Lower leg skin (tissue), 3 donors: ENCODE measurements around the gene AMBP.

ENCODE experiments used
- CTCF ChIP-seq, 3 donors: fragments of 450-650 bp; IDR thresholded peaks; one replicate each; pipeline ENCODE4 v1.5.1; 2016; ENCODE audit warnings: antibody characterized with exemption in 3 of 3, mild to moderate bottlenecking in 3 of 3, moderate library complexity in 2 of 3
- POLR2A ChIP-seq, 2 donors: fragments of 450-650 bp; IDR thresholded peaks; one replicate each; pipeline ENCODE4 v1.6.1; 2016 to 2017; ENCODE audit warnings: antibody characterized with exemption in 2 of 2, mild to moderate bottlenecking in 1 of 2, moderate library complexity in 1 of 2

DNA sequence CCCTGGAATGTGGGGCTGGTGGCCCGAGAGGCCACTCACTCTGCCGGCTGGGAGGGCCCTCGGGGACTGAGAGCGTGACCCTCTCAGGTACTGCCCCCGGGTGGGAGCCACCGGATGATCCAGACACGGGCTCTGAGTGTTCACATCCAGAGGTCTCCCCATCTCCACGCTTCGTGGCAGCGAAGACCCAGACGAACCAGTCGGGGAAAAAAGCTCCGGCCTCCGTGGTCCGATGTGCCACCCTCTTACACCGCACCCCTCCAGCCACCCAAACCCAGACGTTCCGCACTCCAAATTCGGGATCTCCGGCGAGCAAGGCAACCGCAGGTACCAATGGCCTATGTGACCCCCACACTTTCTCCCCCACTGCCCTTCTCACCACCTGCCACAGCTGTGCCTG, 49.5 kb downstream of the AMBP start:
- TF ChIP-seq CTCF (IDR thresholded peaks at IDR 0.05), result no peak
- TF ChIP-seq POLR2A (IDR thresholded peaks at IDR 0.05), result no peak
